GM11168 (cell line): Measurements from ENCODE around the gene ASCC1.
"Not testable (repeated sequence)": the region's sequence is repeated elsewhere in the genome, so short reads cannot be mapped to it uniquely, and the experiment has no call there.

Experiments
- in situ Hi-C: fragments of 300-500 bp; cut with MboI; formaldehyde crosslinking; loops from one replicate; pipeline ENCODE4 v1.12.0; 2022; ENCODE audit warnings: low sequenced_read_pairs; ENCODE audit not compliant: unreplicated experiment

The ASCC1 gene

GRCh38 chr10:72176701-72177100, 39.4 kb downstream of the ASCC1 start:
- in situ Hi-C loops = no loop called here

GRCh38 chr10:72175149-72175548, 40.9 kb downstream of the ASCC1 start:
- in situ Hi-C loops = no loop called here

GRCh38 chr10:72174297-72174662, 41.8 kb downstream of the ASCC1 start:
- in situ Hi-C loops = no loop called here

- in situ Hi-C loops = no loop called here
Measured at GRCh38 chr10:72173619-72174296, 42.3 kb downstream of the ASCC1 start.

- in situ Hi-C loops = no loop called here
Measured at GRCh38 chr10:72173262-72173618, 42.8 kb downstream of the ASCC1 start.

- in situ Hi-C loops = no loop called here
Measured at GRCh38 chr10:72171175-72171630, 44.9 kb downstream of the ASCC1 start.

- in situ Hi-C loops = no loop called here
Measured at GRCh38 chr10:72170733-72171132, 45.3 kb downstream of the ASCC1 start.

GRCh38 chr10:72170263-72170662, 45.8 kb downstream of the ASCC1 start:
- in situ Hi-C loops = no loop called here

- in situ Hi-C loops = no loop called here
Measured at GRCh38 chr10:72167118-72167517, 49.0 kb downstream of the ASCC1 start.

- in situ Hi-C loops = no loop called here
Measured at GRCh38 chr10:72164617-72165016, 51.5 kb downstream of the ASCC1 start.

GRCh38 chr10:72162978-72163377, 53.1 kb downstream of the ASCC1 start:
- in situ Hi-C loops = no loop called here

- in situ Hi-C loops = no loop called here
Measured at GRCh38 chr10:72158176-72158575, 57.9 kb downstream of the ASCC1 start.

- in situ Hi-C loops = no loop called here
Measured at GRCh38 chr10:72156223-72156622, 59.9 kb downstream of the ASCC1 start.

GRCh38 chr10:72152286-72152685, 63.8 kb downstream of the ASCC1 start:
- in situ Hi-C loops = no loop called here

- in situ Hi-C loops = not testable (repeated sequence)
Measured at GRCh38 chr10:72150746-72151478, 65.2 kb downstream of the ASCC1 start.

GRCh38 chr10:72147324-72147584, 68.8 kb downstream of the ASCC1 start:
- in situ Hi-C loops = not testable (repeated sequence)

GRCh38 chr10:72146559-72147323, 69.3 kb downstream of the ASCC1 start:
- in situ Hi-C loops = no loop called here

GRCh38 chr10:72146071-72146470, 70.0 kb downstream of the ASCC1 start:
- in situ Hi-C loops = no loop called here

- in situ Hi-C loops = no loop called here
Measured at GRCh38 chr10:72145657-72146056, 70.4 kb downstream of the ASCC1 start.

- in situ Hi-C loops = no loop called here
Measured at GRCh38 chr10:72140850-72141249, 75.2 kb downstream of the ASCC1 start.

GRCh38 chr10:72140174-72140573, 75.9 kb downstream of the ASCC1 start:
- in situ Hi-C loops = no loop called here
